ENCODE results near the gene BHLHA9.

DNA sequence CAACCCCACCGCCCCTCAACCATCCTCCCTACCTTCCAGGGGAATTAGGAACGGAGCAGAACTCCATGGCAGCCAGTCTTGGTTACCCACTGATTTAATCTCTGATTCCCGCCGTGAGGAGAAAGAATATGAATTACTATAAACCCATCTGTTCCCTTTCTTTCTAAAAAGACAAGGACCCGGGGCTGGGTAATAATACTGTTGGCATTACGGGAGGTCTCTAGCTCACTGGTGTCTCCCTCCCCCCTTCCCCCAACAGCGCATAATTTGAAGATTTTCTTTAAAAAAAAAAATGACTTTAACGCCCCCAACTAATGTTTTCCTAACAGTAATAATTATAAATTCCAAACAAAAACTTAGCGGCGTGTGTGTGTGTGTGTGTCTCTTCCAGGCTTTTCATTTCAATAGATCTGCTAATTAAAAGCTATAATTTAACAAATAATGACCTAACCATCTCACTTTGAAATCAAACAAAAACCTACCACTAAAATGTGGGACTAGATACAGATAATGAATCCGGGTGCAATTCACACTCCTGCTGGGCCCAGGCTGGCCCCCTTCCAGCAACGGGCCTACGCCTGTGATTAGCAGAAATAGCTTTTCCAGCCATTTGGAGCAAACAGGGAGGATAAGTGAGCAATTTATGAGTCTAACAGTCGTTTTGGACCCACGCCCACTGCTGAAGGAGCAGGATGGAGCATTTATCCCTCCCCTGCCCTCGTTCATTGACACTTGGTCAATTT lies 18.2 kb upstream of the BHLHA9 start:
- no peak for TF ChIP-seq MYC (IDR thresholded peaks at IDR 0.05; ENCODE audit: borderline replicate concordance, low read length)
- TF ChIP-seq, protein P1, sequence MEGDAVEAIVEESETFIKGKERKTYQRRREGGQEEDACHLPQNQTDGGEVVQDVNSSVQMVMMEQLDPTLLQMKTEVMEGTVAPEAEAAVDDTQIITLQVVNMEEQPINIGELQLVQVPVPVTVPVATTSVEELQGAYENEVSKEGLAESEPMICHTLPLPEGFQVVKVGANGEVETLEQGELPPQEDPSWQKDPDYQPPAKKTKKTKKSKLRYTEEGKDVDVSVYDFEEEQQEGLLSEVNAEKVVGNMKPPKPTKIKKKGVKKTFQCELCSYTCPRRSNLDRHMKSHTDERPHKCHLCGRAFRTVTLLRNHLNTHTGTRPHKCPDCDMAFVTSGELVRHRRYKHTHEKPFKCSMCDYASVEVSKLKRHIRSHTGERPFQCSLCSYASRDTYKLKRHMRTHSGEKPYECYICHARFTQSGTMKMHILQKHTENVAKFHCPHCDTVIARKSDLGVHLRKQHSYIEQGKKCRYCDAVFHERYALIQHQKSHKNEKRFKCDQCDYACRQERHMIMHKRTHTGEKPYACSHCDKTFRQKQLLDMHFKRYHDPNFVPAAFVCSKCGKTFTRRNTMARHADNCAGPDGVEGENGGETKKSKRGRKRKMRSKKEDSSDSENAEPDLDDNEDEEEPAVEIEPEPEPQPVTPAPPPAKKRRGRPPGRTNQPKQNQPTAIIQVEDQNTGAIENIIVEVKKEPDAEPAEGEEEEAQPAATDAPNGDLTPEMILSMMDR (IDR thresholded peaks at IDR 0.05), result no peak
- no peak for TF ChIP-seq RAD21 (conservative IDR thresholded peaks at IDR 0.05 in 1 of 2, IDR thresholded peaks at IDR 0.05 in 1 of 2)
